HCT116 (cell line): Measurements from ENCODE around the gene ITM2C. TPM values are rescaled to one million over a fixed set of nuclear protein-coding genes. Genes with fewer than 3 reads are reported as not detected.

ENCODE experiments used
- ATAC-seq: fragments of 200-7000 bp; cut with Tn5 transposase; 2 replicates; pipeline ENCODE4 v1.9.1; 2020; ENCODE audit warnings: mild to moderate bottlenecking, moderate library complexity
- BruUV-seq: library from RNA; stranded (reverse); fragments of 400-500 nt; replicated peaks from 2 replicates; lab custom pipeline; 2021; lab: Mats Ljungman, UMichigan
- CTCF ChIA-PET: fragments of 300-600 bp; sonication (Branson Sonifier 250); formaldehyde crosslinking; loops from one replicate; lab custom pipeline; 2021; ENCODE audit warnings: antibody characterized with exemption; lab: Charles Lee
- POLR2A ChIA-PET: fragments of 300-600, 350-600 bp; sonication (Branson Sonifier 250); formaldehyde crosslinking; loops from one replicate; lab custom pipeline; 2021; ENCODE audit warnings: antibody characterized with exemption; lab: Charles Lee
- RAD21 ChIA-PET, 2 experiments: fragments of 300-600 bp; sonication (Branson Sonifier 250); formaldehyde crosslinking; loops; one replicate each; lab custom pipeline; 2023; ENCODE audit warnings: low total read pairs in 2 of 2; ENCODE audit not compliant: uncharacterized antibody in 2 of 2, unreplicated experiment in 2 of 2, low non-redundant PET in 1 of 2; lab: Charles Lee
- DNase-seq: peaks from one replicate; pipeline ENCODE4 v3.0.0-alpha.2; 2010; ENCODE audit warnings: low read depth, low spot score
- H2AFZ ChIP-seq: fragments of 200-600 bp; shearing (Covaris generic), sonication (generic); 2 replicates; pipeline ENCODE4 v1.6.1; 2017; ENCODE audit warnings: low read depth, mixed run types, mixed read lengths, antibody characterized with exemption, low read length; ENCODE audit not compliant: poor library complexity, severe bottlenecking
- H3K27ac ChIP-seq: 2 replicates; pipeline ENCODE4 v1.5.1; 2012; ENCODE audit warnings: low read depth, low read length
- H3K27me3 ChIP-seq: fragments of 200-600 bp; sonication (generic); 2 replicates; pipeline ENCODE4 v1.6.1; 2016; ENCODE audit warnings: mixed run types, low read length, mixed read lengths; ENCODE audit not compliant: insufficient read depth
- H3K36me3 ChIP-seq, 2 experiments: fragments of 200-500 bp in 1 of 2; fragments of 200-600 bp in 1 of 2; sonication (Bioruptor generic) in 1 of 2; sonication (generic) in 1 of 2; 2 replicates each; pipeline versions ENCODE4 v1.5.1 to v1.6.1; 2014 to 2016; ENCODE audit warnings: low read length in 2 of 2, inconsistent platforms in 1 of 2, mixed read lengths in 1 of 2, mixed run types in 1 of 2; ENCODE audit not compliant: insufficient read depth in 2 of 2, control insufficient read depth in 1 of 2
- H3K4me1 ChIP-seq, 2 experiments: fragments of 200-600 bp in 1 of 2; sonication (generic) in 1 of 2; 2 replicates each; pipeline versions ENCODE4 v1.5.1 to v1.6.1; 2012 to 2017; ENCODE audit warnings: low read length in 2 of 2, inconsistent platforms in 1 of 2, mild to moderate bottlenecking in 1 of 2, mixed read lengths in 1 of 2, mixed run types in 1 of 2, moderate library complexity in 1 of 2; ENCODE audit not compliant: insufficient read depth in 2 of 2, control insufficient read depth in 1 of 2
- H3K4me2 ChIP-seq: fragments of 200-600 bp; sonication (generic); 2 replicates; pipeline ENCODE4 v1.6.1; 2017; ENCODE audit warnings: mixed run types, low read length, mixed read lengths
- H3K4me3 ChIP-seq, 2 experiments: fragments of 200-600 bp in 1 of 2; sonication (generic) in 1 of 2; replicated peaks in 1 of 2; 2 replicates each; pipeline ENCODE4 v1.5.1; 2011 to 2016; ENCODE audit warnings: low read length in 2 of 2, control low read depth in 1 of 2, low read depth in 1 of 2, mild to moderate bottlenecking in 1 of 2, mixed read lengths in 1 of 2, mixed run types in 1 of 2
- H3K79me2 ChIP-seq: fragments of 200-600 bp; sonication (generic); 2 replicates; pipeline ENCODE4 v1.6.1; 2017; ENCODE audit warnings: mild to moderate bottlenecking, mixed run types, low read length, moderate library complexity, mixed read lengths; ENCODE audit not compliant: insufficient read depth
- H3K9ac ChIP-seq: fragments of 200-600 bp; sonication (generic); 2 replicates; pipeline ENCODE4 v1.6.1; 2016; ENCODE audit warnings: low read length, mixed read lengths
- H3K9me2 ChIP-seq: fragments of 200-600 bp; sonication (generic), shearing (Covaris generic); 2 replicates; pipeline ENCODE4 v1.6.1; 2017; ENCODE audit warnings: mixed run types, mild to moderate bottlenecking, moderate library complexity; ENCODE audit not compliant: insufficient read depth
- H3K9me3 ChIP-seq, 2 experiments: fragments of 200-500 bp in 1 of 2; fragments of 200-600 bp in 1 of 2; sonication (Bioruptor generic) in 1 of 2; sonication (generic) in 1 of 2; 2 replicates each; pipeline ENCODE4 v1.6.1; 2014 to 2017; ENCODE audit warnings: low read length in 2 of 2, mixed read lengths in 2 of 2, inconsistent platforms in 1 of 2, low read depth in 1 of 2, mild to moderate bottlenecking in 1 of 2, mixed run types in 1 of 2, moderate library complexity in 1 of 2; ENCODE audit not compliant: control insufficient read depth in 1 of 2, insufficient read depth in 1 of 2
- H4K20me1 ChIP-seq: fragments of 200-600 bp; sonication (generic), shearing (Covaris generic); 2 replicates; pipeline ENCODE4 v1.6.1; 2017; ENCODE audit warnings: mixed run types, mild to moderate bottlenecking, moderate library complexity; ENCODE audit not compliant: insufficient read depth
- CBX3 ChIP-seq: IDR thresholded peaks from 2 replicates; pipeline ENCODE4 v1.6.1; 2012; ENCODE audit warnings: low read depth
- CEBPB ChIP-seq: IDR thresholded peaks from 2 replicates; pipeline ENCODE4 v1.6.1; 2012; ENCODE audit warnings: low read depth
- EGR1 ChIP-seq: IDR thresholded peaks from 2 replicates; pipeline ENCODE4 v1.6.1; 2012; ENCODE audit warnings: low read depth
- ELF1 ChIP-seq: IDR thresholded peaks from 2 replicates; pipeline ENCODE4 v1.6.1; 2012; ENCODE audit warnings: low read depth, borderline replicate concordance
- EZH2phosphoT487 ChIP-seq: fragments of 200-600 bp; IDR thresholded peaks from 2 replicates; pipeline ENCODE4 v1.6.1; 2018; ENCODE audit warnings: antibody characterized with exemption, borderline replicate concordance
- FOSL1 ChIP-seq: IDR thresholded peaks from 2 replicates; pipeline ENCODE4 v1.6.1; 2012; ENCODE audit warnings: low read depth
- JUND ChIP-seq: IDR thresholded peaks from 2 replicates; pipeline ENCODE4 v1.6.1; 2012
- POLR2A ChIP-seq: IDR thresholded peaks from 2 replicates; pipeline ENCODE4 v1.7.0; 2011; ENCODE audit warnings: borderline replicate concordance; ENCODE audit not compliant: insufficient read depth, insufficient read length; ENCODE audit errors: extremely low read depth
- RAD21 ChIP-seq: IDR thresholded peaks from 2 replicates; pipeline ENCODE4 v1.6.1; 2012; ENCODE audit warnings: low read depth, mild to moderate bottlenecking
- SP1 ChIP-seq: IDR thresholded peaks from 2 replicates; pipeline ENCODE4 v1.6.1; 2012; ENCODE audit warnings: low read depth
- SRF ChIP-seq: IDR thresholded peaks from 2 replicates; pipeline ENCODE4 v1.6.1; 2012; ENCODE audit warnings: low read depth
- TCF7L2 ChIP-seq: IDR thresholded peaks from 2 replicates; pipeline ENCODE4 v1.7.0; 2011; ENCODE audit warnings: borderline replicate concordance, inconsistent platforms; ENCODE audit not compliant: insufficient read depth, insufficient read length; ENCODE audit errors: extremely low read depth
- YY1 ChIP-seq: IDR thresholded peaks from 2 replicates; pipeline ENCODE4 v1.6.1; 2011; ENCODE audit warnings: low read length, low read depth, moderate library complexity, mild to moderate bottlenecking; ENCODE audit not compliant: insufficient replicate concordance; ENCODE audit errors: extremely low read depth
- ZFX ChIP-seq: fragments of 450-650 bp; IDR thresholded peaks from 2 replicates; pipeline ENCODE4 v1.6.1; 2017
- ZNF274 ChIP-seq: fragments of 200-500 bp; sonication (Bioruptor generic); IDR thresholded peaks from 2 replicates; pipeline ENCODE4 v1.6.1; 2014; ENCODE audit warnings: mild to moderate bottlenecking, low read depth, low read length, inconsistent platforms
- intact Hi-C: fragments of 100-400 bp; cut with micrococcal nuclease; formaldehyde crosslinking; loops from 2 replicates; pipeline ENCODE4 v1.10.0; 2022
- total RNA-seq: library from RNA; stranded (reverse); gene quantifications from one replicate; pipeline ENCODE4 v1.2.1, GENCODE V29; 2021; ENCODE audit not compliant: unreplicated experiment
- TF ChIP-seq, protein P1 (sequence below): IDR thresholded peaks from 2 replicates; pipeline ENCODE4 v1.6.1; 2012; ENCODE audit warnings: low read depth
- TF ChIP-seq, protein P2 (sequence below): IDR thresholded peaks from 2 replicates; pipeline ENCODE4 v1.6.1; 2012
- TF ChIP-seq, protein P3 (sequence below): IDR thresholded peaks from 2 replicates; pipeline ENCODE4 v1.6.1; 2012
- TF ChIP-seq, protein P4 (sequence below): IDR thresholded peaks from 2 replicates; pipeline ENCODE4 v1.6.1; 2011; ENCODE audit warnings: mild to moderate bottlenecking, low read length, moderate library complexity; ENCODE audit not compliant: insufficient replicate concordance; ENCODE audit errors: extremely low read depth

ITM2C gene
- total RNA-seq, 1 experiment from 2014 or later = 117 TPM

DNA sequence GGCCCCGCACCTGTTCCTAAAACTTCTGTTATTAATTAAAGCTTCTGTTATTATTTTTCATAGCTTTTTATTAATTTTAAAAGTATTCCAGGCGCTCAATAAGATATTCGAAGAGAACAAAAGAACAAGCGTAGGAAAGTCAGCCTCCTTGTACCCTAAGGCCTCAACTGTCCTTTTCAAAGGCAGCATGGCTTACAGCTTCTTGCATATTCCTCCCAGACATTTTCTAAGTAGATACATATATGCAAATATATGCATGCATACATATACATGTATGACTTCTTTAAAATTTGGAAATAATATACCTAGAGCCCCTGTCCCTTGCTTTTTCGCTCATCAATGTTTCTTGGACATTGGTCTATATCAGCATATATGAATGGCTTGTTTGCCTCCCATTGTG is 48.0 kb downstream of the ITM2C start:
- H3K4me2 ChIP-seq = no peak overlapping the region
- no peaks in the 10 kb centered on the region for H3K9me3 ChIP-seq
- BruUV-seq = no TSS peak
- TF ChIP-seq TCF7L2 (no peak), EGR1 (no peak), FOSL1 (no peak), SP1 (no peak), SRF (no peak), YY1 (no peak), JUND (no peak), CEBPB (no peak), POLR2A (no peak), CBX3 (no peak), ZFX (no peak), ZNF274 (no peak), ELF1 (no peak), RAD21 (no peak), EZH2phosphoT487 (no peak)
- TF ChIP-seq, protein P1, sequence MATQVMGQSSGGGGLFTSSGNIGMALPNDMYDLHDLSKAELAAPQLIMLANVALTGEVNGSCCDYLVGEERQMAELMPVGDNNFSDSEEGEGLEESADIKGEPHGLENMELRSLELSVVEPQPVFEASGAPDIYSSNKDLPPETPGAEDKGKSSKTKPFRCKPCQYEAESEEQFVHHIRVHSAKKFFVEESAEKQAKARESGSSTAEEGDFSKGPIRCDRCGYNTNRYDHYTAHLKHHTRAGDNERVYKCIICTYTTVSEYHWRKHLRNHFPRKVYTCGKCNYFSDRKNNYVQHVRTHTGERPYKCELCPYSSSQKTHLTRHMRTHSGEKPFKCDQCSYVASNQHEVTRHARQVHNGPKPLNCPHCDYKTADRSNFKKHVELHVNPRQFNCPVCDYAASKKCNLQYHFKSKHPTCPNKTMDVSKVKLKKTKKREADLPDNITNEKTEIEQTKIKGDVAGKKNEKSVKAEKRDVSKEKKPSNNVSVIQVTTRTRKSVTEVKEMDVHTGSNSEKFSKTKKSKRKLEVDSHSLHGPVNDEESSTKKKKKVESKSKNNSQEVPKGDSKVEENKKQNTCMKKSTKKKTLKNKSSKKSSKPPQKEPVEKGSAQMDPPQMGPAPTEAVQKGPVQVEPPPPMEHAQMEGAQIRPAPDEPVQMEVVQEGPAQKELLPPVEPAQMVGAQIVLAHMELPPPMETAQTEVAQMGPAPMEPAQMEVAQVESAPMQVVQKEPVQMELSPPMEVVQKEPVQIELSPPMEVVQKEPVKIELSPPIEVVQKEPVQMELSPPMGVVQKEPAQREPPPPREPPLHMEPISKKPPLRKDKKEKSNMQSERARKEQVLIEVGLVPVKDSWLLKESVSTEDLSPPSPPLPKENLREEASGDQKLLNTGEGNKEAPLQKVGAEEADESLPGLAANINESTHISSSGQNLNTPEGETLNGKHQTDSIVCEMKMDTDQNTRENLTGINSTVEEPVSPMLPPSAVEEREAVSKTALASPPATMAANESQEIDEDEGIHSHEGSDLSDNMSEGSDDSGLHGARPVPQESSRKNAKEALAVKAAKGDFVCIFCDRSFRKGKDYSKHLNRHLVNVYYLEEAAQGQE = no peak
- TF ChIP-seq, protein P2, sequence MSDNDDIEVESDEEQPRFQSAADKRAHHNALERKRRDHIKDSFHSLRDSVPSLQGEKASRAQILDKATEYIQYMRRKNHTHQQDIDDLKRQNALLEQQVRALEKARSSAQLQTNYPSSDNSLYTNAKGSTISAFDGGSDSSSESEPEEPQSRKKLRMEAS = no peak
- TF ChIP-seq, protein P3, sequence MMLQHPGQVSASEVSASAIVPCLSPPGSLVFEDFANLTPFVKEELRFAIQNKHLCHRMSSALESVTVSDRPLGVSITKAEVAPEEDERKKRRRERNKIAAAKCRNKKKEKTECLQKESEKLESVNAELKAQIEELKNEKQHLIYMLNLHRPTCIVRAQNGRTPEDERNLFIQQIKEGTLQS = no peak
- TF ChIP-seq, protein P4, sequence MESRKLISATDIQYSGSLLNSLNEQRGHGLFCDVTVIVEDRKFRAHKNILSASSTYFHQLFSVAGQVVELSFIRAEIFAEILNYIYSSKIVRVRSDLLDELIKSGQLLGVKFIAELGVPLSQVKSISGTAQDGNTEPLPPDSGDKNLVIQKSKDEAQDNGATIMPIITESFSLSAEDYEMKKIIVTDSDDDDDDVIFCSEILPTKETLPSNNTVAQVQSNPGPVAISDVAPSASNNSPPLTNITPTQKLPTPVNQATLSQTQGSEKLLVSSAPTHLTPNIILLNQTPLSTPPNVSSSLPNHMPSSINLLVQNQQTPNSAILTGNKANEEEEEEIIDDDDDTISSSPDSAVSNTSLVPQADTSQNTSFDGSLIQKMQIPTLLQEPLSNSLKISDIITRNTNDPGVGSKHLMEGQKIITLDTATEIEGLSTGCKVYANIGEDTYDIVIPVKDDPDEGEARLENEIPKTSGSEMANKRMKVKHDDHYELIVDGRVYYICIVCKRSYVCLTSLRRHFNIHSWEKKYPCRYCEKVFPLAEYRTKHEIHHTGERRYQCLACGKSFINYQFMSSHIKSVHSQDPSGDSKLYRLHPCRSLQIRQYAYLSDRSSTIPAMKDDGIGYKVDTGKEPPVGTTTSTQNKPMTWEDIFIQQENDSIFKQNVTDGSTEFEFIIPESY = no peak
- RAD21 ChIA-PET = no interaction called here
- CTCF ChIA-PET = interaction anchor here (1.4 to 2.8 kb wide), 2 partner anchors 12 to 88 kb away, joined by 4 to 7 read pairs; no protein-coding TSS in a partner anchor
- H3K27me3 ChIP-seq = no peaks in the 10 kb centered on the region
- POLR2A ChIA-PET = no interaction called here
- H3K27ac ChIP-seq = no peak overlapping the region
- DNase-seq (no peak), ATAC-seq (no peak)
- no peaks in the 10 kb centered on the region for H4K20me1 ChIP-seq
- H2AFZ ChIP-seq = no peak overlapping the region
- H3K9me2 ChIP-seq = no peaks in the 10 kb centered on the region
- H3K9ac ChIP-seq = no peak overlapping the region
- H3K36me3 ChIP-seq = no peaks in the 10 kb centered on the region
- intact Hi-C loops = no loop called here
- no peak overlapping the region for H3K4me3 ChIP-seq
- no peaks in the 10 kb centered on the region for H3K79me2 ChIP-seq
- peaks cover 13 to 18% of the 10 kb centered on the region in 2 experiments; a peak in 3 of 4 replicates for H3K4me1 ChIP-seq
